Amniotic epithelial cell (primary cell): ENCODE measurements around the gene NIPBL.
"Not testable (repeated sequence)": the region's sequence is repeated elsewhere in the genome, so short reads cannot be mapped to it uniquely, and the experiment has no call there.

ENCODE experiments used
- DNase-seq: peaks from one replicate; pipeline ENCODE4 v3.0.0-alpha.2; 2010; ENCODE audit warnings: low read depth

NIPBL gene

DNA sequence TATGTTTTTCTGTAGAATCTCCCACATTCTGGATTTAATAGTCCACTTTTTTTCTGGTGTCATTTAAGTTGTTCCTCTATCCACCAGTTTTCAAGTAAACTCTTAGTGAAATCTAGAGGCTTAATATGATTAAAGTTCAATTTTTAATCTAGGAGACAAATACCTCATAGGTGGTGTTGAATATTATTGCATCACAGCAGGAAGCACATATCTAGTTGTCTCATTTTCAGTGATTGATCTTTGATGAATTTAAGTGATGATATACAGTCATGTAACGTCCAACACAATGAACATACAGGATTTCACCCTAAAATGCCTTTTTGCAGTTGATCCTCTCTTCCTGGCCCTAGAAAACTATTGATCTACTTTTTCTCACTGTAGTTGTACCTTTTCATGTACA is 152.3 kb downstream of the NIPBL start:
- no peak for DNase-seq

DNA sequence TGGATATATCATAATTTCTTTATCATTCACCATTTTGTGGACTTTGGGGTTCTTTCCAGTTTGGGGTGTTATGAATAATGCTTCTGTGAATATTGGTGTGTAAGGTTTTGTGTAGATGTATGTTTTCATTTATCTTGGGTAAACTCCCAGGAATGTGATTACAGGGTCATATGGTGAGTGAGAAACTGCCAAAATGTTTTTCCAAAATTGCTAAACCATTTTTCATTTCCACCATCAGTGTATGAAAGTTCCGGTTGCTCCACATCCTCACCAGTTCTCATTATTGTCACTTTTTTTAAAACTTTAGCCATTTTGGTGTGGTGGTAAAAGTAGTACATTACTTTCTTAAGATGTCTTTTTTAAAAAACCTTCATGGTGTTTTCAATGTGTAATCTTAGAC is 152.9 kb downstream of the NIPBL start:
- no peak for DNase-seq

DNA sequence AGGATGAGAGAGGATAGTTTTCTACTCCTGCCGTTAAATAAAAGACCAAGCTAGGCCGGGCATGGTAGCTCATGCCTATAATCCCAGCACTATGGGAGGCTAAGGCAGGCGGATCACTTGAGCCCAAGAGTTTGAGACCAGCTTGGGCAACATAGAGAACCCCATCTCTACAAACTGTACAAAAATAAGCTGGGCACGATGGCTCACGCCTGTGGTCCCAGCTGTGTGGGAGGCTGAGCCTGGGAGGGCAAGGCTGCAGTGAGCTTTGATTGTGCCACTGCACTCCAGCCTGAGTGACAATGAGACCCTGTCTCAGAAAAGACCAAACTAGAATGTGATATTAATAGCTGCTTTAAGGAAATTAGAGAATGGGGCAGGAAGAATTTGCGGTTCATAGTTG is 158.4 kb downstream of the NIPBL start:
- DNase-seq: no peak

DNA sequence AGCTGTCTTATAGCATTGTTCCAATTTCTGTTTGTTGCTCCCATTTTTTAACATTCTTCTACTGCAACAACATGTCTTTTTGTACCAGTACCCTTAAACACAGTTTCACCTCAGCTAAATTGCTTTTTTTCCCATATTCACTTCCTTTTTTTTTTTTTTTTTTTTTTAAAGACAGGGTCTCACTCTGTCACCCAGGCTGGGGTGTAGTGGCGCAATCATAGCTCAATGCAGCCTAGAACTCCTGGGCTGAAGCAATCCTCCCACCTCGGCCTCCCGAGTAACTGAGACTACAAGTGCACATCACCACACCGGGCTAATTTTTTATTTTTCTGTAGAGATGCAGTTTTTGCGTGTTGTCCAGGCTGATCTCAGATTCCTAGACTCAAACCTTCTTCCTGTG is 161.3 kb downstream of the NIPBL start:
- no peak for DNase-seq

DNA sequence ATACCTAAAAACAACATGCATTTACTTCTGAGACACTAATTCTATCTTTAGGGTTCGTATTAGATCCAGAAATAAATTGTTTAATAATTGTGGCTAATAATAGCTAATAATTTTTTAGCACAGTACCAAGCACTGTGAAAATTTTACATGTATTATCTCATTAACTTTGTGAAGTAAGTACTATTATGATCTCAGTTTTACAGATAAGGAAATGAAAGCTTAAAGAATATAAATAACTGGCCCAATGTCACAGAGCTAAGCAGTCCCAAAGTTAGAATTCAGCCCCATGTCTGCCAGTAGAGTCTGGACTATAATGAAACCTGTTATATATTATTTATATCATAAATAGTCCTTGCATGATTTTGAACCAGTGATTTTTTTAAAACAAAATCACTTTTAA is 163.3 kb downstream of the NIPBL start:
- no peak for DNase-seq

DNA sequence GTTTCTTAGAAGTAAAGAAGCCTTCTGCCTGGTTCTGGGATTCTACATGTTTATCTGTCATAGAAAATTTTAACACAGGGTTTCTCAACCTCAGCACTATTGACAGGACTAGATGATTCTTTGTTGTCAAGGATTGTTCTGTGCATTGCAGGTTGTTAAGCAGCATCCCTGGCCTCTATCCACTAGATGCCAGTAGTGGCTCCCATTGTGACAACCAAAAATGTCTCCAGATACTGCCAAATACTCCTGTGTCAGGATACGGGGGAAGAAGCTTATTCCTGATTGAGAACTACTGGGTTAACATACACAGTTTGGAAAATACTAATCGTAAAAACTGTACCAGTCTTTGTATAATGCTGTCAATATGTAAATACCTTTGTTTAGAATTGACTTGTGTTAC is 167.1 kb downstream of the NIPBL start:
- peak; percentile 6 for DNase-seq

DNA sequence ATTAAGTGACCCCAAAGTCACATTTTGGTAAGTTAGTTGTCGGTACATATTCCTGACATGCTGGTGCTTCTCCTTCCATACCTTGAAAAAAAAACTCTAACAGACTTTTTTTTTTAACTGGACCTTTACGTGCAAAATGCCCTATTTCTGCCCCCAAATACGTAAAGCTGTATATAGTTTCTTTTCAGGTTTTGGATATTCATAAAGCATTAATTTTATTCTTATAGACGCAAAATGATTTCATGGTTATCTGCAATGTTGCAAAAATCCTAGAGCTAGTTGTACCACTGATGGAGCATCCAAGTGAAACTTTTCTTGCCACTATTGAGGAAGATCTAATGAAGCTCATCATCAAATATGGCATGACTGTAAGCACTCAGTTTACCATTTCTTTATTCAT is 167.6 kb downstream of the NIPBL start:
- DNase-seq: no peak

DNA sequence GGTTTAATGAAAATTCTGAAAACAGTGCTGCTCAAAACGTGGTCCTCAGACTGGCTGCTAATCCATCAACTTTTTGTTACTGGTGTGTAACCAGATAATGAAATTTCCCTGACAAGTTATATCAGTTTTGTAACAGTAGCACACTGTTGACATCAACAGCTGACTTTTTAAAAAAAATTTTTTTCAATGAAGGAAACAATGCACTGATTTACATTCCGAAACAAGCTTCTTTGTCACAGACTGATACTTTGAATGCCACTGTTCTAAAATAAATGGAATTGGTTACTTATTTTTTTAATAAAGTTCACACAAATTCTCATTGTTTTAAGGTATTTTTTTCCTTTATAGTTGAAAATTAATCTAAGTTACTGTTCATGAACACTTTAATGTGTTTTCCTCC is 169.1 kb downstream of the NIPBL start:
- no peak for DNase-seq

DNA sequence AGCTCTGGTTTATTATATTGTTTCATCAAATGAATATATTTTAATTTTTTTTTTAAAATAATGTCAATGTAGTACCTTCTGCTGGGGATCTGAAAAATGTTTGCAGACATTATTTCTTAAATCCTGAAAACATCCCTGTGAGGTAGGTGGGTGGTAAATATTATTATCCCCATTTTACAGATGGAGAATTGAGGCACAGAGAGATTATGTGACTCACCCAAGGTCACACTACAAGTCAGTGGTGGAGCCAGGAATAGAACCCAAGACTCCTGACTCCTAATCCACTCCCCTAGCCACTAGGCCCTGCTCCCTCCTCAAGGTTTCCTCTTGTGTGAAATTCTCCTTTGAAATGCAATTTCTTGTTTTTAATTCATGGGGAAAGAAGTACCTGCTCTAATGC is 171.4 kb downstream of the NIPBL start:
- no peak for DNase-seq

DNA sequence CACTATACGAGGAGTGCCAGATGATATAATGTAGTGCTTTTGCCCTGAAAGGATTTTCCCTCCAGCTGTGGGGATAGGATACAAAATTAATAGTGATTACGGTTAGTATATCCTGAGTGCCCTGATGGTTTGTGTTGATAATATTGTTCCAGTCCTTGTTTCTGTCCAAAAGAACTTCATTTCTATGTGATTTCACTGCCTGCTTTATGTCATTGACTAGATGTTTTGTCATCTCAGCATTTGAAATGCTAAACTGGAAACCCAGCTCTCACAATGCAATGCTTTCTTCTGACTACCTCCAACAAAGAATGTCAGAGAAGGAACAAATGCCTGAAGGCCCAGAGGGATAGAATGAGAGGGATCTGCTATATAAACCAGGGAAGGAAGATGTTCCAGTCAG is 177.8 kb downstream of the NIPBL start:
- DNase-seq: no peak

DNA sequence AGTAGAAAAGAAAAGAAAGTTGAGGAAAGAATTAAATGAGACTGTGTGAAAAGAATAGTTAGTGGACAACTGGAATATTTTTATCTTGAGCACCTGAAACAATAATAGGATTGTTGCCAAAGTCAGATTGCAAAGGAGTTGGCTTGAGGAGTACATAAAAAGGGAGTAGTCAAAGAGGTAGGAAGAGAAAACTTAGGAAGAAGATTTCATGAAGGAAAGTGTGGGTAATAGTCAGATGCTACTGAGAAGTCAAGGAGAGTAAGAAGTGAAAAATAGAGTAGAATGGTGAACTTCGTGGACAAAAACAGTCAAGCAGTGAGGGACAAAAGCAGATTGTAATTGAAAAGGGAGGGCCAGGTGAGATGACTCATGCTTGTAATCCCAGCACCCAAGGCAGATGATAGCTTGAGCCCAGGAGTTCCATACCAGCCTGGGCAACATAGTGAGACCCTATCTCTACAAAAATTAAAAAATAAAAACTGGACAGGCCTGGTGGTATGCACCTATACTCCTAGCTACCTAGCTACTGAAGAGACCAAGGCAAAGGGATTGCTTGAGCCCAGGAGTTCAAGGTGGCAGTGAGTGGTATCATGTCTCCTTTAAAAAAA is 178.9 kb downstream of the NIPBL start:
- no peak for DNase-seq

DNA sequence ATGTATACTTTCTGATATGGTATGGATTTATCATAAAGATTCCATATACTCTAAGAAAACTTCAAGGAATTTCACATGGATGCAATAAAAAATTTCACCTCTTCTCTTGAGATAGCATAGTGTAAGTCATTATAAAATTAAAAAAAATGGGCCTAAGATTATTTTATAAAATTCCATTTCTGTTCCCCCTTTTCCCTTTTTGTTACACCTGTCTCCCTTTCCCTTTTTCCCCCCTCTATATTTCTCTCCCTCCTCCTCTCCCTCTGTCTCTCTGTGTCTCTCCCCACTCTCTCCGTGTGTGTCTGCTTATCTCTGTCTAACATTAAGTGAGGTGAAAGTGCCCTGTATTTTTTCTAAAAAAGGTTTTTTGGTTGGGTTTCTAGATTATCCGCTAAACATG is 180.2 kb downstream of the NIPBL start:
- DNase-seq: no peak

DNA sequence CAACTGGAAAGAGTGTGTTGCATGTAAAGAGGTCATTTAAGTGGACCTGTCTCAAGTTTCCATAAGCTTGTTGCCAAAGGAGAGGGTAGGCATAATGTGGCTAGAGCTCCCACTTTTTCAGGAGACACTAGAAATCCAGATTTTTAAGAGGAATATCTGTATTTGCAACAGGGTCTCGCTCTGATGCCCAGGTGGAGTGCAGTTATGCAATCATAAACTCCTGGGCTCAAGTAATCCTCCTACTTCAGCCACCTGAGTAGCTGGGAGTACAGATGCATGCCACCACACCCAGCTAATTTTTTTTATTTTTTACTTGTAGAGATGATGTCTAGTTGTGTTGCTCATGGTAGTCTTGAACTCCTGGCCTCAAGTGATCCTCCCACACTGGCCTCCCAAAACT is 183.5 kb downstream of the NIPBL start:
- DNase-seq: no peak

DNA sequence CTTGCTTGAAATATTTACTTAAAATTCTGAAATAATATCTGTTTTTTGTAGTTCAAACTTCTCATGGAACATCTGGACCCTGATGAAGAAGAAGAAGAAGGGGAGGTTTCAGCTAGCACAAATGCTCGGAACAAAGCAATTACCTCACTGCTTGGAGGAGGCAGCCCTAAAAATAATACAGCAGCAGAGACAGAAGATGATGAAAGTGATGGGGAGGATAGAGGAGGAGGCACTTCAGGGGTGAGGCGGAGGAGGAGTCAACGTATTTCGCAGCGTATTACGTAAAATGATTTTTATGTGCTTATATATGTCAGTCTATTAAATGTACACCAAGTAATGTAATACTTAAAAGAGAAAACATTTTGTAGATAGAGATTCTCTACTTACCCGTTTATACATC is 187.2 kb downstream of the NIPBL start:
- DNase-seq: no peak

DNA sequence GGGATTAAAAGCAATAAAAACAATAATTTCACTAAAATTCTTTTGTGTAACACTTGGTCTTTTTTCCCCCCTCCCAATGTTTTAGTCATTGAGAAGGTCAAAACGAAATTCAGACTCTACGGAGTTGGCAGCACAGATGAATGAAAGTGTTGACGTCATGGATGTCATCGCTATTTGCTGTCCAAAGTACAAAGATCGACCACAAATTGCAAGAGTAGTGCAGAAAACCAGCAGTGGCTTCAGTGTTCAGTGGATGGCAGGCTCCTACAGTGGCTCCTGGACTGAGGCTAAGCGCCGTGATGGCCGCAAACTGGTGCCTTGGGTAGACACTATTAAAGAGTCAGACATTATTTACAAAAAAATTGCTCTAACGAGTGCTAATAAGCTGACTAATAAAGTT is 187.9 kb downstream of the NIPBL start:
- DNase-seq: no peak

DNA sequence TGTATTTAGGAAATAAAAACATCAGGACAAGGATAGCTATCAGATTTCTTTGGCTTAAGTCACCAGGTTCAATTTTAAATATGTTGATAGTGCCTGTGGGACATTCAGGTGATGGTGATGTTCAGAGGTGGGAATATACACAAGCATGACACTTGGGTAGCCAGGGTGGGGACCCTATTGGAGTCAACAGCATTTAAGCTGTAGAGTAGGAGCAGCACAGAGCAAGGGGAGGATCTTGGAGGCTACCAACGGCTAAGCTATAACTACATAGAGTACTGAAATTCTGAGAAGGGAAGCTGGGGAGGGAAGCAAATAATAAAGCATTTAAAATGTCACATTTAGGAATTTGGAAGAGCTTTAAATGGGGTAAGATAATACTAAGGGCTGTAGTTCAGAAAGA is 194.9 kb downstream of the NIPBL start:
- DNase-seq: no peak

DNA sequence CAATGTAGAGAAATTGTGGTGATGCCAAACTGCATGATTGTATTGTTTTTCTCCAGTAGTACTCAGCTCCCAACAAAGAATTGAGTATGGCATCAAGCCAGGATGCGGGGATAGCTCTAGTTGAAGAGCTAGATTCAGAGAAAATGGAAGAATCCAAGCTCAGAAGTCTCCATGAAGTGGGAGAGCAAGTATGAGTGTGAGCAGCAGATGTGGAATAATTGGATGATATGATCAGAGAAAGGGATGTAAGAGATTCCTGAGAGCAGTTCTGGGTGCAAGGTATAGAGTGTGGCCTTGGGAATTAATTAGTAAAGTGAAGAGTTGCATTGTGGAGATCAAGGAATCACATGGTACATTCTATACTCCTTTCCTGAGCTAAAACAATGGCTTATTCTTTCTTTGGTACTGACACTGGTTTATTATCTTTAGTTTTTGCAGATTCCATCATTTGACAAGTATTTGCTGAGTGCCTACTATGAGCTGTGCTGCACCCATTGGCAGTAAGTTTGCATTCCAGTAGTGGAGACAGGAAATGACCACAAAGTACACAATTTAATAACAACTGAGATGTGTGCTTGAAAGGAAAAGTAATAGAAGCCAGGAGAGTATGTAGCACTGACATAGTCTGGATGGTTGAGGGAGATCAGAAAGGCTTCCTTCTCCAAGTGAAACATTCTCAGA is 195.5 kb downstream of the NIPBL start:
- DNase-seq: peak; percentile 75

DNA sequence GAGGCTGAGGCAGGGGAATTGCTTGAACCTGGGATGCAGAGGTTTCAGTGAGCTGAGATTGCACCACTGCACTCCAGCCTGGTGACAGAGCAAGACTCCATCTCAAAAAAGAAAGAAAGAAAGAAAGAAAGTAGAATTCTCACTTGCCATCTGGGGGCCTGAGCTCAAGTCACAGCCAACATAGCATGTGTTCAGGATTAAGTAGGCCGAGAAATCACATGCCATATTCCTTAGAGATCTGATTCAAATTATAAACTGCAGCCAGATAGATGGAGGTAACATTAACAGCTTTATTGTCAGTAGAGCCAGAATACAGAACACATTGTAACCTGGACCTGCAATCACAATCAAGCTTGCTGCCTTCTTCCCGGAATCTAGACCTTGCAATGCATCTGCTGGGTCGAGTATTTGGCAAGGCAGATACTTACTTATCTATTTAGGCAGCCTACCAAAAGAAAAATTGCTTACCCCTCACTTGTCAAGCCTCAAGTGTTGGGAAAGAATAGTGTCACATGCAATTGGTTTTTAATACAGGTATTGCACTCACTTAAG is 198.9 kb downstream of the NIPBL start:
- no peak for DNase-seq

DNA sequence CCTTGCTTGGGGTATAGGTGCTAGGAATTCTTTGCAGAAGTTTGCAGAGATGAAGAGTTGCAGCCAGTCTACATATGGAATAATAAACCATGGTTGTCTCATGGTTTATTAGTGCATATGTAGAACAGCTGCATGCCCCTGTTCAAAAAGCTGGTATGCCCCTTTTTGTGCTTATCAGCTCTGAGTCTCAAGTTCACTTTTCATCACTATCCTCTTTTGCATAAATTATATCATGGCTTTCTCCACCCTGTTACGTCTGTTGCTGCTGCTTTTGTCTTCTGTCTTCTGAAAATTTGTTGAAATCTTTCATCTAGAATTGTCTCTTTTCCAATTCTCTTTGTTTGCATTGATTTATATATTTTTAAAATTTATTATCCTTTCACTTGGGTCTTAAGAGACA is 200.6 kb downstream of the NIPBL start:
- DNase-seq: no peak

DNA sequence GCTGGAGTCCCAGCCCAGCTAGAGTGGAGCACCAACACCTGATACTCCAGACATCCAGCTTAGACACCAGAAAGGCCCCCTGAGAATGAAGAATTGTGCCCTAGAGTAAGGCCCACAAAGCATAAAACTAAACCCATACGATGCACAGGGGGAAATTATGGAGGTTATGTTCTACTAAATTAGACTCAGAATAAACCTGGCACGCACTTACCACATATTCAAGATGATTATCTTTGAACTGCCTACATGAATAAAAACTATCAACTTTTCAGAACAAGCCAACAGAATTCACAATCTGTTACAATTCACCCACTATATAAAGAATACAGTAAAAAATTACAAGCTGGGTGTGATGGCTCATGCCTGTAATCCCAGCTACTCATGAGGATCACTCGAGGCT is 204.1 kb downstream of the NIPBL start:
- no peak for DNase-seq

DNA sequence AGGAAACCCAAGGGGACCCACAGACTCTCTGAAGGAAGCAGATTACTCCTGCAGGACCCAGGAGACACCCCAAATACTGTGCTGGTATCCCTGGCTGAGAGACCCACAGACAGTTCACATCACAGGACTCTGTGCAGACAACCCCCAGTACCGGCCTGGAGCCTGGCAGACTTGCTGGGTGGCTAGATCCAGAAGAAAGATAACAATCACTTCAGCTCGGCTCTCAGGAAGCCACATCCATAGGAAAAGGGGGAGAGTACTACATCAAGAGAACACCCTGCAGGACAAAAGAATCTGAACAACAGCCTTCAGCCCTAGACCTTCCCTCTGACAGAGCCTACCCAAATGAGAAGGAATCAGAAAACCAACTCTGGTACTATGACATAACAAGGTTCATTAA is 206.4 kb downstream of the NIPBL start:
- not testable (repeated sequence) for DNase-seq

DNA sequence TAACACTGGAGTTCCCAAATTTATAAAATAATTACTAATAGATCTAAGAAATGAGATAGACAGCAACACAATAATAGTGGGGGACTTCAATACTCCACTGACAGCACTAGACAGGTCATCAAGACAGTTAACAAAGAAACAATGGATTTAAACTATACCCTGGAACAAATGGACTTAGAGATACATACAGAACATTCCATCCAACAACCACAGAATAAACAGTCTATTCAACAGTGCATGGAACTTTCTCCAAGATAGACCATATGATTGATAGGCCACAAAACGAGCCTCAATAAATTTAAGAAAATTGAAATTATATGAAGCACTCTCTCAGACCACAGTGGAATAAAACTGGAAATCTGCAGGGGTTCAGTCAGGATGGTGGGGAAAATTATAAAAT is 209.5 kb downstream of the NIPBL start:
- DNase-seq: peak; percentile 53

DNA sequence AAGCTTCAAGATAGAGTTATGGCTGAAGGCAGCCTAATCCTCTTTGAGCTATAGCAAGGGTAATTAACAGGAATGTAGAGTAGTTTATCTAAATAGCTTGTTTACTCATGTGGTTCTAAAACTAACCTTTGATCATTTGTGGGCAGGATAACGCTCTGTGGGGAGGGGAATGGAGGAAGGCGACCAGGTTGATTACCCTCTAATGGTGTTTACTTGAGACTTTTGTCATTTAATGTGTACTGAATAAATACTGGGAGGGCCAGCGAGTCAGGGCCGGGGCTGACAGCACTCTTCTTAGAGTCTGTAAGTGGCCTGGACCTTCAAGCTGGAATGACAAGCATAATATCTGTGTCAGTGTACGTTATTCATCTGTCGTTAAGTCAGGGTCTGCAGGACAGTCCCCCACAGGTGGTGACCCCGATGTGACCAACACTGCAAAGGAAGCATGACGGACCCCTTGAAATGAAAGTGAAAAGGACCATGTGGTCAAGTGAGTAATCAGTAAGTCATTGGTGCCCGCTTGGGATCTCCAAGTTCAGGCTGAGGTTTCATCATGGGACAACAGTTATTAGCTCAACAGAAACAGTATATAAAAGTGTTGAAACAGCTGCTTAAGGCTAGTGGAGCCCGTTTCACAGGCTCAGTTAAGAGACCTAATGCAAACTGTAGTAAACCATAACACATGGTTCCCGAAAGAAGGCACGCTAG is 210.1 kb downstream of the NIPBL start:
- peak; percentile 80 for DNase-seq
